Measurements from ENCODE around the gene ZNF839. TPM values are rescaled to one million over a fixed set of nuclear protein-coding genes. Genes with fewer than 3 reads are reported as not detected.

Gene ZNF839
- total RNA-seq, 1 experiment from 2014 or later, result 23.0 TPM

GRCh38 chr14:102362545-102363181, 43.1 kb downstream of the ZNF839 start, which contains the start of the genes CINP and TECPR2:
CINP (minus strand) TSS chr14:102362890; CDS start chr14:102362851, 39 bp downstream.
TECPR2 (plus strand) TSS chr14:102362941; CDS start chr14:102376722, 13,781 bp downstream.
- intact Hi-C loops (cut with micrococcal nuclease), result no loop called here
- POLR2A ChIA-PET, result interaction anchor here (0.6 to 3.0 kb wide), 14 partner anchors 8 to 600 kb away, joined by 3 to 15 read pairs (median 4); partner anchors contain the start of gene ZNF839
- H3K27me3 Mint-ChIP-seq (ENCODE audit: insufficient read depth, unreplicated experiment), result no peaks in the 10 kb centered on the region
- TF ChIP-seq, protein P1, sequence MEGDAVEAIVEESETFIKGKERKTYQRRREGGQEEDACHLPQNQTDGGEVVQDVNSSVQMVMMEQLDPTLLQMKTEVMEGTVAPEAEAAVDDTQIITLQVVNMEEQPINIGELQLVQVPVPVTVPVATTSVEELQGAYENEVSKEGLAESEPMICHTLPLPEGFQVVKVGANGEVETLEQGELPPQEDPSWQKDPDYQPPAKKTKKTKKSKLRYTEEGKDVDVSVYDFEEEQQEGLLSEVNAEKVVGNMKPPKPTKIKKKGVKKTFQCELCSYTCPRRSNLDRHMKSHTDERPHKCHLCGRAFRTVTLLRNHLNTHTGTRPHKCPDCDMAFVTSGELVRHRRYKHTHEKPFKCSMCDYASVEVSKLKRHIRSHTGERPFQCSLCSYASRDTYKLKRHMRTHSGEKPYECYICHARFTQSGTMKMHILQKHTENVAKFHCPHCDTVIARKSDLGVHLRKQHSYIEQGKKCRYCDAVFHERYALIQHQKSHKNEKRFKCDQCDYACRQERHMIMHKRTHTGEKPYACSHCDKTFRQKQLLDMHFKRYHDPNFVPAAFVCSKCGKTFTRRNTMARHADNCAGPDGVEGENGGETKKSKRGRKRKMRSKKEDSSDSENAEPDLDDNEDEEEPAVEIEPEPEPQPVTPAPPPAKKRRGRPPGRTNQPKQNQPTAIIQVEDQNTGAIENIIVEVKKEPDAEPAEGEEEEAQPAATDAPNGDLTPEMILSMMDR (IDR thresholded peaks at IDR 0.05; ENCODE audit: unreplicated experiment), result no peak
- H3K36me3 Mint-ChIP-seq (ENCODE audit: insufficient read depth, unreplicated experiment), result peaks cover 21% of the 10 kb centered on the region
- no peak within 1 kb of the TSS for H3K4me3 Mint-ChIP-seq (ENCODE audit: unreplicated experiment)
- BruUV-seq (replicated peaks), result no TSS peak
- peak within 1 kb of the TSS; percentile 93 for H3K27ac Mint-ChIP-seq (ENCODE audit: low read depth, unreplicated experiment)
- H3K9me3 Mint-ChIP-seq (ENCODE audit: unreplicated experiment), result no peaks in the 10 kb centered on the region
- peak; percentile 92 for DNase-seq (ENCODE audit: unreplicated experiment)
- peaks cover 16% of the 10 kb centered on the region for H3K4me1 Mint-ChIP-seq (ENCODE audit: insufficient read depth, unreplicated experiment)
- CTCF ChIA-PET, result interaction anchor here (0.6 kb wide), 2 partner anchors 293 to 633 kb away, joined by 3 to 4 read pairs; no protein-coding TSS in a partner anchor

DNA sequence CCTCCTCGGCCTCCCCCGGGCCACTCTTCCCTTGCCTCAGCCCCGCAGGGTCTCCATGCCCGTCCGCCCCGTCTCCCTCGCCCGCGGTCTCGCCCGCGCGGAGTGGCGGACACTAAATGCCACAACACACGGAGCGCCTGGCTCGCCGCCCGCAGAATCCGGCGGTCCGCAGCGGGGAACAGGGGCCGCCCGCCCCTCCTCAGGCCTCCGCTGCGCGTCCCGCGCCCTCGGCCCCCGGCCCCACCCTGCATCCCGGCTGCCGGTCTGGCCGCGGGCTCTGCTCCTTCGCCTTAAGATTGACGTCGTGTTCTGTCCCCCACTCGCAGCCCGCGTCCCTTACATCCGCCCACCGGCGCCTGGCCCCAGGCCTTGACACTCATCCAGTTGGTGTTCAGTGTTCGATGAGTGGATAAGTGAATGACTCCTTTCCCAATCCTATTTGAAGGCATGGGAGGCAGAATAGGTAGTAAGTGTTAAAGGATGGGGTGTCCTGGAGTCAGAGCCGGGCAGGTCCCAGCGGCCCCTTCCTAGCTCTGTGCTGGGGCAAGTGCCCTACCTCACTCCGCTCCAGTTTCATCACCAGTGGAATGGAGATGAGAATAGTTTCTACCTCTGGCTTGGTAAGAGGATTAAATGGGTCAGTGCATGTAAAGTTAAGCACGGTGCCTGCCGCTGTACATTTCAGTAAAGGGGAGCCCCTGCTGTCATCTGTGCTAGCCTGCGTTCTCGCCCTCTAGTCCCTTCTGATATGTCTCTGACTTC, 43.8 kb downstream of the ZNF839 start:
- no peaks in the 10 kb centered on the region for H3K27me3 Mint-ChIP-seq (ENCODE audit: insufficient read depth, unreplicated experiment)
- no peaks in the 10 kb centered on the region for H3K9me3 Mint-ChIP-seq (ENCODE audit: unreplicated experiment)
- intact Hi-C loops (cut with micrococcal nuclease), result no loop called here
- TF ChIP-seq, protein P1 (IDR thresholded peaks at IDR 0.05; ENCODE audit: unreplicated experiment), result no peak
- H3K4me3 Mint-ChIP-seq (ENCODE audit: unreplicated experiment), result no peak overlapping the region
- CTCF ChIA-PET, result interaction anchor here (0.6 to 0.7 kb wide), 3 partner anchors 60 to 747 kb away, joined by 3 to 4 read pairs (median 4); no protein-coding TSS in a partner anchor
- peaks cover 14% of the 10 kb centered on the region for H3K36me3 Mint-ChIP-seq (ENCODE audit: insufficient read depth, unreplicated experiment)
- BruUV-seq (replicated peaks), result no TSS peak
- peaks cover 16% of the 10 kb centered on the region for H3K4me1 Mint-ChIP-seq (ENCODE audit: insufficient read depth, unreplicated experiment)
- POLR2A ChIA-PET, result interaction anchor here (0.7 to 3.0 kb wide), 10 partner anchors 8 to 149 kb away, joined by 3 to 15 read pairs (median 4); partner anchors contain the start of gene ZNF839
- peak overlapping the region; percentile 93 for H3K27ac Mint-ChIP-seq (ENCODE audit: low read depth, unreplicated experiment)
- DNase-seq (ENCODE audit: unreplicated experiment), result peak; percentile 25

DNA sequence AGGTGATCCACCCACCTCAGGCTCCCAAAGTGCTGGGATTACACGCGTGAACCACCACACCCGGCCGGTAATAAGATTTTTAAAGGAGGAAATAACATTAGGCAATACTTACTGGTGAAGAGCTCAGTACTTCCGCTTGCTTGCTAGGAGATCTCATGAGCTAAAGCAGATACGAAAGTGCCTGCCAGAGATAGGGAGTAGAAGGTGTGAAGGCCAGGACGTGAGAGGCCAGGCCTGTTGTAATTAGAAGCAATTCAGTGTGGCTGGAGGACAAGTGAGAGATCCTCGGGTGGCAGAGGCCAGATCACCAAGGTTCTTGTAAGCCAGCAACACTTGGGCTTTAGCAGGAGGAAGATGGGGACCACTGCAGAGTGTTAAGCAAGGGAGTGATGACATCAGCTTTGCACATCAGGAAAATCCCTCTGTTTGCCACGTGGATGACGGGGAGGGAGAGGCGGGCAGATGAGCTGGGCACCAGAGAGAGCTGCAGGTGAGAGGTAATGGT, 50.8 kb downstream of the ZNF839 start:
- peaks cover 16% of the 10 kb centered on the region for H3K36me3 Mint-ChIP-seq (ENCODE audit: insufficient read depth, unreplicated experiment)
- no peaks in the 10 kb centered on the region for H3K4me1 Mint-ChIP-seq (ENCODE audit: insufficient read depth, unreplicated experiment)
- H3K27ac Mint-ChIP-seq (ENCODE audit: low read depth, unreplicated experiment), result no peak overlapping the region
- no TSS peak for BruUV-seq (replicated peaks)
- ChIA-PET CTCF (interaction anchor here (0.6 kb wide), 2 partner anchors 224 to 355 kb away, joined by 3 to 4 read pairs; no protein-coding TSS in a partner anchor), POLR2A (interaction anchor here (1.7 kb wide), 1 partner anchor 8 kb away, joined by 4 read pairs; the partner anchor contains the start of genes CINP and TECPR2)
- H3K4me3 Mint-ChIP-seq (ENCODE audit: unreplicated experiment), result no peak overlapping the region
- intact Hi-C loops (cut with micrococcal nuclease), result no loop called here
- TF ChIP-seq, protein P1 (IDR thresholded peaks at IDR 0.05; ENCODE audit: unreplicated experiment), result no peak
- no peaks in the 10 kb centered on the region for H3K27me3 Mint-ChIP-seq (ENCODE audit: insufficient read depth, unreplicated experiment)
- H3K9me3 Mint-ChIP-seq (ENCODE audit: unreplicated experiment), result no peaks in the 10 kb centered on the region
- DNase-seq (ENCODE audit: unreplicated experiment), result no peak

All from MCF 10A (cell line).